NCI-H226 (cell line): Measurements from ENCODE around the gene FAM53A.
"Not testable (repeated sequence)": the region's sequence is repeated elsewhere in the genome, so short reads cannot be mapped to it uniquely, and the experiment has no call there.

Experiments
- DNase-seq: peaks from one replicate; pipeline ENCODE4 v3.0.0-alpha.2; 2015

FAM53A gene

GRCh38 chr4:1618438-1618837 lies 65.7 kb downstream of the FAM53A start:
- no peak for DNase-seq

GRCh38 chr4:1616557-1616930 lies 67.6 kb downstream of the FAM53A start:
- no peak for DNase-seq

GRCh38 chr4:1615786-1616556 lies 68.1 kb downstream of the FAM53A start:
- DNase-seq, result no peak

- no peak for DNase-seq
Measured at GRCh38 chr4:1614854-1615595, 69.1 kb downstream of the FAM53A start.

- DNase-seq, result no peak
Measured at GRCh38 chr4:1614502-1614853, 69.6 kb downstream of the FAM53A start.

- no peak for DNase-seq
Measured at GRCh38 chr4:1614049-1614448, 70.1 kb downstream of the FAM53A start.

GRCh38 chr4:1613099-1613495 lies 71.0 kb downstream of the FAM53A start:
- no peak for DNase-seq

GRCh38 chr4:1612278-1613098 lies 71.6 kb downstream of the FAM53A start:
- DNase-seq, result no peak

GRCh38 chr4:1611501-1611870 lies 72.6 kb downstream of the FAM53A start:
- DNase-seq, result no peak

- DNase-seq, result no peak
Measured at GRCh38 chr4:1610791-1611500, 73.2 kb downstream of the FAM53A start.

GRCh38 chr4:1609901-1610790 lies 74.0 kb downstream of the FAM53A start:
- no peak for DNase-seq

GRCh38 chr4:1608821-1609500 lies 75.2 kb downstream of the FAM53A start:
- no peak for DNase-seq

- DNase-seq, result no peak
Measured at GRCh38 chr4:1608196-1608820, 75.8 kb downstream of the FAM53A start.

GRCh38 chr4:1607436-1608195 lies 76.5 kb downstream of the FAM53A start:
- not testable (repeated sequence) for DNase-seq

- no peak for DNase-seq
Measured at GRCh38 chr4:1604706-1605205, 79.4 kb downstream of the FAM53A start.

GRCh38 chr4:1604181-1604705 lies 79.9 kb downstream of the FAM53A start:
- peak; percentile 73 for DNase-seq

GRCh38 chr4:1603413-1604135 lies 80.5 kb downstream of the FAM53A start:
- no peak for DNase-seq

- no peak for DNase-seq
Measured at GRCh38 chr4:1602655-1603412, 81.3 kb downstream of the FAM53A start.
